Breast epithelium (tissue), 4 donors: ENCODE data around the gene HOXA11. TPM values are rescaled to one million over a fixed set of nuclear protein-coding genes. Genes with fewer than 3 reads are reported as not detected.
A peak's percentile ranks its signal among the peaks of the same experiment; 100 is the strongest.

ENCODE experiments used
- DNase-seq, 2 donors: peaks; one replicate each; pipeline ENCODE4 v3.0.0-alpha.2; 2019; ENCODE audit warnings: low spot score in 2 of 2
- H3K27ac ChIP-seq, 2 donors: fragments of 200-600 bp; sonication (generic) in 1 of 2; one replicate each; pipeline ENCODE4 v1.5.1; 2016 to 2019; ENCODE audit warnings: mild to moderate bottlenecking in 1 of 2
- H3K27me3 ChIP-seq, 2 donors: fragments of 200-600 bp; sonication (generic) in 1 of 2; one replicate each; pipeline versions ENCODE4 v1.5.1 to v1.6.0; 2017 to 2019; ENCODE audit warnings: control low read depth in 1 of 2, mild to moderate bottlenecking in 1 of 2
- H3K36me3 ChIP-seq: fragments of 200-600 bp; one replicate; pipeline ENCODE4 v1.5.1; 2019
- H3K4me1 ChIP-seq, 2 donors: fragments of 200-600 bp; sonication (generic); one replicate each; pipeline ENCODE4 v1.5.1; 2016 to 2019; ENCODE audit warnings: control low read depth in 1 of 2
- H3K4me3 ChIP-seq, 3 donors: fragments of 200-600 bp; sonication (generic); 1 replicate in 2 of 3; 2 replicates in 1 of 3; pipeline ENCODE4 v1.5.1; 2016 to 2019; ENCODE audit warnings: mild to moderate bottlenecking in 3 of 3, moderate library complexity in 2 of 3
- H3K9me3 ChIP-seq, 2 donors: fragments of 200-600 bp; sonication (generic) in 1 of 2; one replicate each; pipeline ENCODE4 v1.5.1; 2016 to 2019; ENCODE audit warnings: control low read depth in 1 of 2
- POLR2A ChIP-seq: fragments of 450-650 bp; IDR thresholded peaks from one replicate; pipeline ENCODE4 v1.6.1; 2016; ENCODE audit warnings: antibody characterized with exemption, mild to moderate bottlenecking, moderate library complexity
- POLR2AphosphoS5 ChIP-seq, 3 donors: sonication (generic); formaldehyde crosslinking; IDR thresholded peaks; one replicate each; pipeline ENCODE4 v1.6.1; 2017; ENCODE audit warnings: antibody characterized with exemption in 3 of 3
- intact Hi-C: fragments of 100-400 bp; cut with DNase I; formaldehyde crosslinking; loops from one replicate; pipeline ENCODE4 v1.15.1; 2023; ENCODE audit warnings: low total_unique reads
- total RNA-seq, 3 donors: library from RNA; depleted of rRNA; stranded (reverse); fragments of >200 nt; gene quantifications; one replicate each; pipeline ENCODE4 v1.1.0, GENCODE V29; 2016
- TF ChIP-seq, protein P1 (sequence below), 3 donors: fragments of 450-650 bp; IDR thresholded peaks; one replicate each; pipeline ENCODE4 v1.5.1; 2016 to 2017; ENCODE audit warnings: antibody characterized with exemption in 3 of 3, mild to moderate bottlenecking in 3 of 3, moderate library complexity in 3 of 3

Gene HOXA11
- total RNA-seq, 3 donors from 2014 or later = 1.9 TPM; not detected in 2

DNA sequence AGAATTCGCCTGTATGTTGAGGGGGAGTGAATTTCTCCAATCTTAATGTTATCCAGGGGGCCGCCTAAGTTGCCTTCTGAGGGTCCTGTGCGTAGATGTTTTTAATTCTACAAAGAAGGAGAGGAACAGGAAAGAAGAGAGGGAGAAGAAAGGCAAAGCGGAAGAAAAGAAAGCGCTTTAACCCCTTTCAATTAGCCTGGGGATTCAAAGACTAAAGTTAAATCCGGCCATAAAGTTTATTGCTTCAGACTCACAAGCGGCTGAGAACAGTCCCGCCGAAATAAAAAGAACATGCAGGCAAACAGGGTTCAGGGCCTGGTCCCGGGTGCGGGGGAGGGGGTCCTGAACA, 46.1 kb downstream of the HOXA11 start:
- Histone ChIP-seq H3K9me3 (no peaks in the 10 kb centered on the region), H3K4me3 (peak overlapping the region; percentile 23 to 80 (median 75)), H3K4me1 (peaks cover 4 to 6% of the 10 kb centered on the region in 2 donors), H3K27me3 (peaks cover 0 to 3% of the 10 kb centered on the region in 2 donors), H3K36me3 (no peaks in the 10 kb centered on the region), H3K27ac (peak overlapping the region; percentile 95 to 96)
- DNase-seq = peak in 1 of 2 donors; percentile 3
- intact Hi-C loops = no loop called here
- TF ChIP-seq POLR2AphosphoS5 (IDR thresholded peaks at IDR 0.05) (no peak), POLR2A (no peak)
- TF ChIP-seq, protein P1, sequence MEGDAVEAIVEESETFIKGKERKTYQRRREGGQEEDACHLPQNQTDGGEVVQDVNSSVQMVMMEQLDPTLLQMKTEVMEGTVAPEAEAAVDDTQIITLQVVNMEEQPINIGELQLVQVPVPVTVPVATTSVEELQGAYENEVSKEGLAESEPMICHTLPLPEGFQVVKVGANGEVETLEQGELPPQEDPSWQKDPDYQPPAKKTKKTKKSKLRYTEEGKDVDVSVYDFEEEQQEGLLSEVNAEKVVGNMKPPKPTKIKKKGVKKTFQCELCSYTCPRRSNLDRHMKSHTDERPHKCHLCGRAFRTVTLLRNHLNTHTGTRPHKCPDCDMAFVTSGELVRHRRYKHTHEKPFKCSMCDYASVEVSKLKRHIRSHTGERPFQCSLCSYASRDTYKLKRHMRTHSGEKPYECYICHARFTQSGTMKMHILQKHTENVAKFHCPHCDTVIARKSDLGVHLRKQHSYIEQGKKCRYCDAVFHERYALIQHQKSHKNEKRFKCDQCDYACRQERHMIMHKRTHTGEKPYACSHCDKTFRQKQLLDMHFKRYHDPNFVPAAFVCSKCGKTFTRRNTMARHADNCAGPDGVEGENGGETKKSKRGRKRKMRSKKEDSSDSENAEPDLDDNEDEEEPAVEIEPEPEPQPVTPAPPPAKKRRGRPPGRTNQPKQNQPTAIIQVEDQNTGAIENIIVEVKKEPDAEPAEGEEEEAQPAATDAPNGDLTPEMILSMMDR (IDR thresholded peaks at IDR 0.05) = no peak

DNA sequence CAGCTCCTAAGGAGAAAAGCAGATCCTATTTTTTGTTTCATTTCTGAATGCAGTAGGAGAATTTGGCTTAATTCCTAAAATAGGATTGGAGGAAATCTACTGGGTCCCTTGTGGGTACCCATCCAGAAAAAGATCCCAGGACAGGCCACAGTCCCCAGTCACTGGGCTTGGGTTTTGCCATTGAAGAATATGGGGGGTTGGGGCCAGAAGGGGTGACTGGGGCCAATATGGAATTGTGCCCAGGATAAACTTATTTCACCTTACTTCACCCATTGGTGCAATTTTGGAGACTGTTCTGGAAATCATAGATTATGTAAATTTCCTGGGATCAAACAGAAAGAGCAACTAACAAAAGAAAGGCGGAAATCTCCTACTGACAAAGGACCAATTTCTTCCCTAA, 46.6 kb downstream of the HOXA11 start:
- TF ChIP-seq, protein P1 (IDR thresholded peaks at IDR 0.05) = no peak
- H3K4me3 ChIP-seq = peak overlapping the region in 2 of 3 donors; percentile 75 to 80
- peaks cover 0 to 6% of the 10 kb centered on the region in 2 donors for H3K4me1 ChIP-seq
- peak in 1 of 2 donors; percentile 16 for DNase-seq
- intact Hi-C loops = no loop called here
- H3K36me3 ChIP-seq = no peaks in the 10 kb centered on the region
- peak overlapping the region; percentile 95 to 96 for H3K27ac ChIP-seq
- H3K27me3 ChIP-seq = no peaks in the 10 kb centered on the region
- H3K9me3 ChIP-seq = no peaks in the 10 kb centered on the region

- Histone ChIP-seq H3K36me3 (no peaks in the 10 kb centered on the region), H3K27me3 (no peaks in the 10 kb centered on the region), H3K27ac (peak overlapping the region; percentile 95 to 96), H3K4me1 (peaks cover 0 to 6% of the 10 kb centered on the region in 2 donors), H3K9me3 (no peaks in the 10 kb centered on the region), H3K4me3 (peak overlapping the region in 2 of 3 donors; percentile 75 to 80)
- TF ChIP-seq, protein P1 (IDR thresholded peaks at IDR 0.05) = no peak
- TF ChIP-seq POLR2AphosphoS5 (IDR thresholded peaks at IDR 0.05) (no peak), POLR2A (no peak)
- intact Hi-C loops = no loop called here
- peak in 1 of 2 donors; percentile 10 for DNase-seq
These were observed 47.3 kb downstream of the HOXA11 start for GRCh38 chr7:27137640-27138315.

DNA sequence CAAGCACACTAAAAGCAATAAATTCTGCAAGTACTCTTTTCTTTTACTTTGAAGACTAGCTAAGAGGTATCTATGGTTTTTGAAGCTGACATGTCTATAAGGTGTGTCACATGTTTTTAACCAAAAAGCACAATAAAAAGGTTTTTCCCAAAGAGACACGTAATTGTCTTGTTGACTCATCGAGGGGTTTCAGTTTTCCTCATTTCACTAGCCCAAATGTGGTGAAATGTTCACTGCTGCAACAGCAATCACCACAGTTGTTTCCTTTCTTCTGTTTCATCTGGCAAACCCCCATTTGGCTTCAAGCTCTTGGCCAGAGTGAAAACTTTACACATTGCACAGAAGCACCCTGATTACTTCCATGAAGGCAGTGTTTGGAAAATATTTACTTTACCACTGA, 50.6 kb downstream of the HOXA11 start:
- H3K4me3 ChIP-seq = peak overlapping the region in 1 of 3 donors; percentile 22
- H3K9me3 ChIP-seq = no peaks in the 10 kb centered on the region
- H3K4me1 ChIP-seq = peaks cover 5 to 6% of the 10 kb centered on the region in 2 donors
- peak in 1 of 2 donors; percentile 41 for DNase-seq
- H3K36me3 ChIP-seq = no peaks in the 10 kb centered on the region
- H3K27ac ChIP-seq = peak overlapping the region; percentile 82 to 96
- H3K27me3 ChIP-seq = no peaks in the 10 kb centered on the region
- intact Hi-C loops = loop anchor here (5.0 kb wide), 1 partner anchor 1032 kb away; no protein-coding TSS in a partner anchor
- peak in 2 of 3 donors; percentile 10 to 23 for TF ChIP-seq POLR2AphosphoS5 (IDR thresholded peaks at IDR 0.05)
- TF ChIP-seq, protein P1 (IDR thresholded peaks at IDR 0.05) = no peak
- no peak for TF ChIP-seq POLR2A

- Histone ChIP-seq H3K4me1 (peaks cover 5 to 6% of the 10 kb centered on the region in 2 donors), H3K36me3 (no peaks in the 10 kb centered on the region), H3K9me3 (no peaks in the 10 kb centered on the region), H3K27ac (peak overlapping the region; percentile 82 to 96), H3K4me3 (peak overlapping the region in 1 of 3 donors; percentile 22), H3K27me3 (no peaks in the 10 kb centered on the region)
- intact Hi-C loops = loop anchor here (5.0 kb wide), 1 partner anchor 1031 kb away; no protein-coding TSS in a partner anchor
- TF ChIP-seq POLR2AphosphoS5 (IDR thresholded peaks at IDR 0.05) (no peak), POLR2A (no peak)
- TF ChIP-seq, protein P1 (IDR thresholded peaks at IDR 0.05) = no peak
- peak in 1 of 2 donors; percentile 17 for DNase-seq
These were observed 51.4 kb downstream of the HOXA11 start for GRCh38 chr7:27133409-27134231.
